ENCODE data around the gene KCNJ10.

KCNJ10 gene

GRCh38 chr1:159983681-159984080 is 86.3 kb downstream of the KCNJ10 start:
- no peak for DNase-seq

GRCh38 chr1:159982280-159982679 is 87.7 kb downstream of the KCNJ10 start:
- no peak for DNase-seq

GRCh38 chr1:159981351-159982055 is 88.5 kb downstream of the KCNJ10 start:
- DNase-seq, result no peak

- no peak for DNase-seq
These were observed 89.2 kb downstream of the KCNJ10 start for GRCh38 chr1:159980786-159981185.

GRCh38 chr1:159980076-159980475 is 89.9 kb downstream of the KCNJ10 start:
- DNase-seq, result no peak

GRCh38 chr1:159979257-159979656 is 90.7 kb downstream of the KCNJ10 start:
- DNase-seq, result no peak

GRCh38 chr1:159978107-159978398 is 91.9 kb downstream of the KCNJ10 start:
- no peak for DNase-seq

- no peak for DNase-seq
These were observed 92.4 kb downstream of the KCNJ10 start for GRCh38 chr1:159977364-159978106.

GRCh38 chr1:159974350-159974965 is 95.5 kb downstream of the KCNJ10 start:
- DNase-seq, result no peak

GRCh38 chr1:159973350-159973940 is 96.5 kb downstream of the KCNJ10 start:
- no peak for DNase-seq

GRCh38 chr1:159972443-159973205 is 97.3 kb downstream of the KCNJ10 start:
- no peak for DNase-seq

GRCh38 chr1:159970932-159971342 is 99.0 kb downstream of the KCNJ10 start:
- no peak for DNase-seq

- DNase-seq, result no peak
These were observed 101.1 kb downstream of the KCNJ10 start for GRCh38 chr1:159968901-159969300.

GRCh38 chr1:159965263-159965662 is 104.7 kb downstream of the KCNJ10 start:
- no peak for DNase-seq

GRCh38 chr1:159964144-159964543 is 105.8 kb downstream of the KCNJ10 start:
- no peak for DNase-seq

GRCh38 chr1:159962176-159962575 is 107.8 kb downstream of the KCNJ10 start:
- no peak for DNase-seq

- DNase-seq, result no peak
These were observed 108.3 kb downstream of the KCNJ10 start for GRCh38 chr1:159961636-159962035.

- no peak for DNase-seq
These were observed 109.1 kb downstream of the KCNJ10 start for GRCh38 chr1:159960721-159961381.

- no peak for DNase-seq
These were observed 110.5 kb downstream of the KCNJ10 start for GRCh38 chr1:159959451-159959850.

- DNase-seq, result no peak
These were observed 111.1 kb downstream of the KCNJ10 start for GRCh38 chr1:159958719-159959380.

GRCh38 chr1:159957824-159958268 is 112.1 kb downstream of the KCNJ10 start:
- DNase-seq, result peak; percentile 41

GRCh38 chr1:159955456-159955855 is 114.5 kb downstream of the KCNJ10 start:
- no peak for DNase-seq
